K562 (cell line): Measurements from ENCODE around the gene TMEM89.

Experiments used
- CCAR2 ChIP-seq: fragments of 200-400 bp; formaldehyde crosslinking; IDR thresholded peaks from 2 replicates; pipeline ENCODE4 v1.6.1; 2017; ENCODE audit warnings: mild to moderate bottlenecking, low read depth, low read length
- CTCF ChIP-seq, 3 experiments: IDR thresholded peaks in 2 of 3; conservative IDR thresholded peaks in 1 of 3; 2 replicates each; pipeline ENCODE4 v1.5.1; 2011 to 2012; ENCODE audit warnings: low read length in 3 of 3, mild to moderate bottlenecking in 3 of 3, control low read depth in 2 of 3, improper control_type of control experiment in 1 of 3, inconsistent platforms in 1 of 3, low read depth in 1 of 3, mixed read lengths in 1 of 3, moderate library complexity in 1 of 3; ENCODE audit not compliant: insufficient read depth in 2 of 3
- DEAF1 ChIP-seq: fragments of 450-650 bp; formaldehyde crosslinking; IDR thresholded peaks from 2 replicates; pipeline ENCODE4 v1.4.0; 2020; ENCODE audit warnings: mild to moderate bottlenecking, moderate library complexity
- GABPA ChIP-seq: fragments of 200-800 bp; sonication (Bioruptor generic); conservative IDR thresholded peaks from 2 replicates; pipeline ENCODE4 v1.6.1; 2016; ENCODE audit warnings: low read depth, missing genetic modification characterization, missing compliant biosample characterization
- KLF10 ChIP-seq: fragments of 250-450 bp; sonication (Bioruptor Pico); IDR thresholded peaks from 2 replicates; pipeline ENCODE4 v1.6.1; 2021; ENCODE audit warnings: matching md5 sums
- MXI1 ChIP-seq: IDR thresholded peaks from 2 replicates; pipeline ENCODE4 v1.6.1; 2011; ENCODE audit warnings: low read depth, mild to moderate bottlenecking, improper control_type of control experiment, low read length
- PHF8 ChIP-seq: fragments of 200-600 bp; sonication (generic); IDR thresholded peaks from 2 replicates; pipeline ENCODE4 v1.6.1; 2012; ENCODE audit warnings: mixed run types, mild to moderate bottlenecking, inconsistent platforms, low read length, moderate library complexity, borderline replicate concordance
- POLR2AphosphoS5 ChIP-seq: IDR thresholded peaks from 2 replicates; pipeline ENCODE4 v1.6.1; 2011; ENCODE audit warnings: mild to moderate bottlenecking, low read depth, low read length, moderate library complexity; ENCODE audit not compliant: control insufficient read depth, insufficient read depth
- ZBTB26 ChIP-seq: fragments of 450-650 bp; formaldehyde crosslinking; IDR thresholded peaks from 2 replicates; pipeline ENCODE4 v1.4.0; 2022; ENCODE audit warnings: missing genetic modification characterization
- ZNF511 ChIP-seq: sonication (generic); formaldehyde crosslinking; IDR thresholded peaks from 2 replicates; pipeline ENCODE4 v1.8.0; 2022; ENCODE audit warnings: mild to moderate bottlenecking, missing genetic modification reagents

- TF ChIP-seq CCAR2: no peak
- no peak for TF ChIP-seq DEAF1
- no peak for TF ChIP-seq CTCF (IDR thresholded peaks at IDR 0.05 in 2 of 3, conservative IDR thresholded peaks at IDR 0.05 in 1 of 3; ENCODE audit: insufficient read depth in 2 of 3, low read depth in 1 of 3, low read length in 3 of 3)
- no peak for TF ChIP-seq KLF10
- TF ChIP-seq POLR2AphosphoS5: no peak
- TF ChIP-seq PHF8: no peak
- no peak for TF ChIP-seq ZBTB26 (CRISPR knock-in tag)
- TF ChIP-seq MXI1: no peak
- TF ChIP-seq GABPA (tag): no peak
- no peak for TF ChIP-seq ZNF511
Measured at GRCh38 chr3:48660800-48661400, 39.3 kb upstream of the TMEM89 start.
